ENCODE results near the gene PRKCH. TPM values are rescaled to one million over a fixed set of nuclear protein-coding genes. Genes with fewer than 3 reads are reported as not detected.

Gene PRKCH
- total RNA-seq, 3 donors from 2014 or later (not counting 1 experiment from before 2014, with no cell fraction given), result 610 to 756 (median 618) TPM

- intact Hi-C loops (cut with micrococcal nuclease), result no loop called here
- peaks cover 25% of the 10 kb centered on the region for H3K4me1 ChIP-seq (ENCODE audit: control insufficient read depth, insufficient read depth, low read length)
- no peaks in the 10 kb centered on the region for H3K9me3 ChIP-seq (ENCODE audit: control insufficient read depth, insufficient read depth, low read length)
- no peaks in the 10 kb centered on the region for H3K27me3 ChIP-seq (ENCODE audit: control insufficient read depth, insufficient read depth, low read length)
- no peak for TF ChIP-seq CTCF (IDR thresholded peaks at IDR 0.05)
- WGBS (ENCODE audit: insufficient coverage), result 100% methylated on average over 4 of the region's 4 CpGs
- ATAC-seq (no peak), DNase-seq (no peak)
- Mint-ChIP-seq H3K4me3 (no peak overlapping the region), H3K27ac (peak overlapping the region; percentile 73 to 86), H3K36me3 (peaks cover 6% of the 10 kb centered on the region), H3K9me3 (no peaks in the 10 kb centered on the region), H3K27me3 (ENCODE audit: low read depth in 2 of 2) (no peaks in the 10 kb centered on the region), H3K4me1 (peaks cover 45 to 52% of the 10 kb centered on the region in 2 donors)
- no peak overlapping the region for H3K27ac ChIP-seq (ENCODE audit: low read length)
- peaks cover 10% of the 10 kb centered on the region for H3K36me3 ChIP-seq (ENCODE audit: control insufficient read depth, insufficient read depth, low read length)
- no peak overlapping the region for H3K4me3 ChIP-seq (ENCODE audit: low read length)
These were observed 235.1 kb downstream of the PRKCH start for GRCh38 chr14:61556455-61556854.

DNA sequence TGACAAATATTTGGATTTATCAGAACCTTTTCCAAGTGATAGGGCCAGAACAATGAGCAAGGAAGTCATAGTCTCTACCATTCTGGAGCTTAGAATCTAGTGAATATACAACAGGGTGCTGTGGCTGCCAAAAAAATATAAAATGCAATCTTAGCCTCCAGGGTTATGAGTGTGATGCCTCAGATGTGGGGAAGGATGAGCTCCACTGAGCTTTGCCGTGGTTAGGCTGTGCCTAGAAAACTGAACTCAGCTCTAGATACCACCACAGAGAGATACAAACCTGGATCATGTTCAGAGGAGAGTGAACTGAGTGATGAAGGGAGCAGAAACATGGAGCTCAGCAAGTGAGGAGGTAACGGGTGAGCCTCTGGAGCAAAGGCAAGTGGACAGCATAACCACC, 235.9 kb downstream of the PRKCH start:
- ATAC-seq (no peak), DNase-seq (no peak)
- Histone ChIP-seq H3K4me1 (ENCODE audit: control insufficient read depth, insufficient read depth, low read length) (peaks cover 24% of the 10 kb centered on the region), H3K9me3 (ENCODE audit: control insufficient read depth, insufficient read depth, low read length) (no peaks in the 10 kb centered on the region), H3K36me3 (ENCODE audit: control insufficient read depth, insufficient read depth, low read length) (peaks cover 2% of the 10 kb centered on the region), H3K27ac (ENCODE audit: low read length) (no peak overlapping the region), H3K4me3 (ENCODE audit: low read length) (no peak overlapping the region), H3K27me3 (ENCODE audit: control insufficient read depth, insufficient read depth, low read length) (no peaks in the 10 kb centered on the region)
- TF ChIP-seq CTCF (IDR thresholded peaks at IDR 0.05), result no peak
- Mint-ChIP-seq H3K36me3 (no peaks in the 10 kb centered on the region), H3K27me3 (ENCODE audit: low read depth in 2 of 2) (no peaks in the 10 kb centered on the region), H3K27ac (peak overlapping the region; percentile 73 to 86), H3K4me1 (peaks cover 37 to 44% of the 10 kb centered on the region in 2 donors), H3K9me3 (no peaks in the 10 kb centered on the region), H3K4me3 (no peak overlapping the region)
- WGBS (ENCODE audit: insufficient coverage), result 71% methylated on average over 1 of the region's 2 CpGs
- intact Hi-C loops (cut with micrococcal nuclease), result no loop called here

GRCh38 chr14:61557854-61558253, 236.5 kb downstream of the PRKCH start:
- intact Hi-C loops (cut with micrococcal nuclease), result no loop called here
- H3K36me3 ChIP-seq (ENCODE audit: control insufficient read depth, insufficient read depth, low read length), result no peaks in the 10 kb centered on the region
- ATAC-seq (no peak), DNase-seq (no peak)
- peak overlapping the region; percentile 73 to 86 for H3K27ac Mint-ChIP-seq
- H3K9me3 Mint-ChIP-seq, result no peaks in the 10 kb centered on the region
- no peaks in the 10 kb centered on the region for H3K27me3 ChIP-seq (ENCODE audit: control insufficient read depth, insufficient read depth, low read length)
- no peaks in the 10 kb centered on the region for H3K36me3 Mint-ChIP-seq
- H3K4me3 ChIP-seq (ENCODE audit: low read length), result no peak overlapping the region
- H3K27ac ChIP-seq (ENCODE audit: low read length), result no peak overlapping the region
- H3K4me3 Mint-ChIP-seq, result no peak overlapping the region
- peaks cover 23% of the 10 kb centered on the region for H3K4me1 ChIP-seq (ENCODE audit: control insufficient read depth, insufficient read depth, low read length)
- 98% methylated on average over 5 of the region's 5 CpGs for WGBS (ENCODE audit: insufficient coverage)
- no peaks in the 10 kb centered on the region for H3K27me3 Mint-ChIP-seq (ENCODE audit: low read depth in 2 of 2)
- no peaks in the 10 kb centered on the region for H3K9me3 ChIP-seq (ENCODE audit: control insufficient read depth, insufficient read depth, low read length)
- no peak for TF ChIP-seq CTCF (IDR thresholded peaks at IDR 0.05)
- peaks cover 35 to 41% of the 10 kb centered on the region in 2 donors for H3K4me1 Mint-ChIP-seq

GRCh38 chr14:61558271-61558670, 236.9 kb downstream of the PRKCH start:
- ATAC-seq, result no peak
- H3K27ac Mint-ChIP-seq, result no peak overlapping the region

More at GRCh38 chr14:61558271-61558670, 236.9 kb downstream of the PRKCH start:
- peaks cover 19% of the 10 kb centered on the region for H3K4me1 ChIP-seq (ENCODE audit: control insufficient read depth, insufficient read depth, low read length)
- H3K9me3 ChIP-seq (ENCODE audit: control insufficient read depth, insufficient read depth, low read length), result no peaks in the 10 kb centered on the region
- H3K4me3 Mint-ChIP-seq, result no peak overlapping the region
- H3K4me3 ChIP-seq (ENCODE audit: low read length), result no peak overlapping the region
- H3K27me3 Mint-ChIP-seq (ENCODE audit: low read depth in 2 of 2), result no peaks in the 10 kb centered on the region
- H3K27ac ChIP-seq (ENCODE audit: low read length), result no peak overlapping the region
- 92% methylated on average over 6 of the region's 6 CpGs for WGBS (ENCODE audit: insufficient coverage)
- H3K4me1 Mint-ChIP-seq, result peaks cover 34 to 41% of the 10 kb centered on the region in 2 donors
- no peak for DNase-seq
- H3K36me3 Mint-ChIP-seq, result no peaks in the 10 kb centered on the region
- no peaks in the 10 kb centered on the region for H3K9me3 Mint-ChIP-seq
- no peaks in the 10 kb centered on the region for H3K36me3 ChIP-seq (ENCODE audit: control insufficient read depth, insufficient read depth, low read length)
- intact Hi-C loops (cut with micrococcal nuclease), result no loop called here
- no peaks in the 10 kb centered on the region for H3K27me3 ChIP-seq (ENCODE audit: control insufficient read depth, insufficient read depth, low read length)
- no peak for TF ChIP-seq CTCF (IDR thresholded peaks at IDR 0.05)

Data from natural killer cell (primary cell).